Neural cell (in vitro differentiated cells): ENCODE data around the gene THAP8. TPM values are rescaled to one million over a fixed set of nuclear protein-coding genes. Genes with fewer than 3 reads are reported as not detected.
"Not testable (repeated sequence)": the region's sequence is repeated elsewhere in the genome, so short reads cannot be mapped to it uniquely, and the experiment has no call there.

Source experiments
- H2AFZ ChIP-seq: fragments of 200-600, 300-800 bp; sonication (generic), shearing (Covaris generic); 2 replicates; pipeline ENCODE4 v1.6.0; 2014; ENCODE audit warnings: low read depth, mild to moderate bottlenecking, antibody characterized with exemption, low read length, moderate library complexity
- H3F3A ChIP-seq: fragments of 200-600 bp; shearing (Covaris generic); 2 replicates; pipeline ENCODE4 v1.6.1; 2016; ENCODE audit warnings: mild to moderate bottlenecking, moderate library complexity, mixed read lengths, antibody characterized with exemption, low read length; ENCODE audit not compliant: insufficient read depth, poor library complexity, severe bottlenecking
- H3K27ac ChIP-seq: fragments of 200-600, 300-800 bp; sonication (generic), shearing (Covaris generic); 2 replicates; pipeline ENCODE4 v1.5.1; 2014; ENCODE audit warnings: mild to moderate bottlenecking, low read length, moderate library complexity
- H3K27me3 ChIP-seq: fragments of 300-800, 200-600 bp; sonication (generic), shearing (Covaris generic); 2 replicates; pipeline ENCODE4 v1.6.0; 2014; ENCODE audit warnings: mild to moderate bottlenecking, low read depth, low read length, moderate library complexity; ENCODE audit not compliant: insufficient read depth
- H3K36me3 ChIP-seq: fragments of 300-800, 200-600 bp; sonication (generic), shearing (Covaris generic); 2 replicates; pipeline ENCODE4 v1.5.1; 2014; ENCODE audit warnings: mild to moderate bottlenecking, antibody characterized with exemption, low read length, moderate library complexity; ENCODE audit not compliant: insufficient read depth
- H3K4me2 ChIP-seq: fragments of 300-800, 200-600 bp; sonication (generic), shearing (Covaris generic); 2 replicates; pipeline ENCODE4 v1.6.0; 2014; ENCODE audit warnings: mild to moderate bottlenecking, low read length
- H3K4me3 ChIP-seq: fragments of 300-800, 200-600 bp; sonication (generic), shearing (Covaris generic); 2 replicates; pipeline ENCODE4 v1.5.1; 2014; ENCODE audit warnings: mild to moderate bottlenecking, low read length, moderate library complexity
- H3K79me2 ChIP-seq: fragments of 200-600 bp; shearing (Covaris generic); replicated peaks from 2 replicates; pipeline ENCODE4 v1.6.0; 2014; ENCODE audit warnings: mild to moderate bottlenecking, low read length, moderate library complexity; ENCODE audit not compliant: insufficient read depth
- H3K9ac ChIP-seq: fragments of 300-800, 200-600 bp; sonication (generic), shearing (Covaris generic); 2 replicates; pipeline ENCODE4 v1.6.1; 2016; ENCODE audit warnings: mild to moderate bottlenecking, low read length, mixed read lengths
- H3K9me2 ChIP-seq: fragments of 200-600 bp; shearing (Covaris generic); 2 replicates; pipeline ENCODE4 v1.6.1; 2016; ENCODE audit warnings: mild to moderate bottlenecking, low read length, mixed read lengths; ENCODE audit not compliant: insufficient read depth
- H3K9me3 ChIP-seq: fragments of 200-600, 300-800 bp; sonication (generic), shearing (Covaris generic); 2 replicates; pipeline ENCODE4 v1.6.1; 2016; ENCODE audit warnings: mild to moderate bottlenecking, mixed run types, low read length, moderate library complexity, mixed read lengths
- H4K20me1 ChIP-seq: fragments of 200-600 bp; shearing (Covaris generic); 2 replicates; pipeline ENCODE4 v1.6.1; 2016; ENCODE audit warnings: mild to moderate bottlenecking, mixed run types; ENCODE audit not compliant: insufficient read depth
- CTCF ChIP-seq: fragments of 450-650 bp; IDR thresholded peaks from 2 replicates; pipeline ENCODE4 v1.5.1; 2014; ENCODE audit warnings: antibody characterized with exemption, mild to moderate bottlenecking, moderate library complexity; ENCODE audit not compliant: poor library complexity, severe bottlenecking
- EP300 ChIP-seq: fragments of 450-650 bp; conservative IDR thresholded peaks from 2 replicates; pipeline ENCODE4 v1.6.1; 2014; ENCODE audit warnings: antibody characterized with exemption, mild to moderate bottlenecking, moderate library complexity; ENCODE audit not compliant: poor library complexity, severe bottlenecking
- EZH2 ChIP-seq: fragments of 200-600, 300-800 bp; shearing (Covaris generic), sonication (generic); IDR thresholded peaks from 2 replicates; pipeline ENCODE4 v1.6.1; 2014; ENCODE audit warnings: antibody characterized with exemption, low read length, borderline replicate concordance, mild to moderate bottlenecking; ENCODE audit not compliant: insufficient read depth, poor library complexity, severe bottlenecking
- MXI1 ChIP-seq: fragments of 450-650 bp; conservative IDR thresholded peaks from 2 replicates; pipeline ENCODE4 v1.6.1; 2014; ENCODE audit warnings: antibody characterized with exemption, mild to moderate bottlenecking; ENCODE audit not compliant: poor library complexity, severe bottlenecking
- POLR2AphosphoS5 ChIP-seq: IDR thresholded peaks from 2 replicates; pipeline ENCODE4 v1.6.1; 2012
- RAD21 ChIP-seq: fragments of 450-650 bp; conservative IDR thresholded peaks from 2 replicates; pipeline ENCODE4 v1.6.1; 2014; ENCODE audit warnings: antibody characterized with exemption, mild to moderate bottlenecking, moderate library complexity
- REST ChIP-seq: IDR thresholded peaks from 2 replicates; pipeline ENCODE4 v1.6.1; 2012; ENCODE audit warnings: borderline replicate concordance
- SMC3 ChIP-seq: fragments of 450-650 bp; conservative IDR thresholded peaks from 2 replicates; pipeline ENCODE4 v1.6.1; 2014; ENCODE audit warnings: antibody characterized with exemption, mild to moderate bottlenecking, moderate library complexity; ENCODE audit not compliant: poor library complexity
- TAF1 ChIP-seq: IDR thresholded peaks from 2 replicates; pipeline ENCODE4 v1.6.1; 2012; ENCODE audit warnings: low read depth
- polyA plus RNA-seq: library from polyadenylated mRNA; depleted of rRNA; stranded (reverse); fragments of >200 nt; gene quantifications from 2 replicates; pipeline ENCODE4 v1.2.3, GENCODE V29; 2014

THAP8 gene
- polyA plus RNA-seq, 1 donor from 2014 or later = 5.5 TPM

GRCh38 chr19:36073121-36073876, 19.2 kb upstream of the THAP8 start:
- TF ChIP-seq EZH2 = no peak
- no peak for TF ChIP-seq EP300
- TF ChIP-seq MXI1 = no peak
- no peak for TF ChIP-seq REST
- TF ChIP-seq TAF1 = no peak
- TF ChIP-seq SMC3 = no peak
- TF ChIP-seq POLR2AphosphoS5 = no peak
- TF ChIP-seq RAD21 = no peak
- no peak for TF ChIP-seq CTCF
- H4K20me1 ChIP-seq = no peaks in the 10 kb centered on the region
- H3K27ac ChIP-seq = no peak overlapping the region
- H3K4me3 ChIP-seq = no peak overlapping the region
- no peaks in the 10 kb centered on the region for H3K9me3 ChIP-seq
- H3K27me3 ChIP-seq = no peaks in the 10 kb centered on the region
- H3K4me2 ChIP-seq = no peak overlapping the region
- H3K79me2 ChIP-seq = no peaks in the 10 kb centered on the region
- H3K9me2 ChIP-seq = no peaks in the 10 kb centered on the region
- no peaks in the 10 kb centered on the region for H3F3A ChIP-seq
- no peaks in the 10 kb centered on the region for H3K36me3 ChIP-seq
- no peak overlapping the region for H3K9ac ChIP-seq
- no peak overlapping the region for H2AFZ ChIP-seq

- no peak overlapping the region for H3K27ac ChIP-seq
- no peaks in the 10 kb centered on the region for H3K9me3 ChIP-seq
- H3K4me2 ChIP-seq = no peak overlapping the region
- no peak for TF ChIP-seq MXI1
- TF ChIP-seq EP300 = no peak
- TF ChIP-seq RAD21 = no peak
- TF ChIP-seq TAF1 = no peak
- no peak for TF ChIP-seq EZH2
- no peak for TF ChIP-seq CTCF
- TF ChIP-seq REST = no peak
- TF ChIP-seq SMC3 = no peak
- no peak for TF ChIP-seq POLR2AphosphoS5
- no peaks in the 10 kb centered on the region for H4K20me1 ChIP-seq
- H3K27me3 ChIP-seq = no peaks in the 10 kb centered on the region
- H2AFZ ChIP-seq = no peak overlapping the region
- no peak overlapping the region for H3K4me3 ChIP-seq
- H3F3A ChIP-seq = no peaks in the 10 kb centered on the region
- no peaks in the 10 kb centered on the region for H3K36me3 ChIP-seq
- no peak overlapping the region for H3K9ac ChIP-seq
- no peaks in the 10 kb centered on the region for H3K79me2 ChIP-seq
- no peaks in the 10 kb centered on the region for H3K9me2 ChIP-seq
These were observed 18.0 kb upstream of the THAP8 start for GRCh38 chr19:36072081-36072480.

- not testable (repeated sequence) for H3F3A ChIP-seq, H3K27ac ChIP-seq, H3K79me2 ChIP-seq, H3K9me3 ChIP-seq, H3K4me2 ChIP-seq, H3K9ac ChIP-seq, H3K27me3 ChIP-seq, H3K36me3 ChIP-seq, H2AFZ ChIP-seq, H4K20me1 ChIP-seq, H3K9me2 ChIP-seq, H3K4me3 ChIP-seq
These were observed 14.9 kb upstream of the THAP8 start for GRCh38 chr19:36068810-36069499.
